ENCODE measurements around the gene GNAI2.

GNAI2 gene

GRCh38 chr3:50235716-50236483 is at the start of gene GNAI2:
GNAI2 (plus strand) TSS chr3:50236204; CDS start chr3:50236336, 132 bp downstream.
- peak; percentile 100 for FAIRE-seq
- peak; percentile 94 for DNase-seq (ENCODE audit: extremely low spot score, insufficient read length, low read depth)

GRCh38 chr3:50187750-50188149 is 48.3 kb upstream of the GNAI2 start:
- FAIRE-seq (no peak), DNase-seq (ENCODE audit: extremely low spot score, insufficient read length, low read depth) (no peak)

GRCh38 chr3:50189274-50189673 is 46.7 kb upstream of the GNAI2 start:
- FAIRE-seq (peak; percentile 61), DNase-seq (ENCODE audit: extremely low spot score, insufficient read length, low read depth) (no peak)

GRCh38 chr3:50189989-50190388 is 46.0 kb upstream of the GNAI2 start:
- no peak for DNase-seq (ENCODE audit: extremely low spot score, insufficient read length, low read depth)
- no peak for FAIRE-seq

- DNase-seq (ENCODE audit: extremely low spot score, insufficient read length, low read depth): no peak
- FAIRE-seq: no peak
Measured at GRCh38 chr3:50190936-50191660, 44.9 kb upstream of the GNAI2 start, which contains the start of gene GNAT1. GNAT1 (plus strand) TSS chr3:50191610; CDS start chr3:50191726, 116 bp downstream.

- DNase-seq (ENCODE audit: extremely low spot score, insufficient read length, low read depth) (no peak), FAIRE-seq (no peak)
Measured at GRCh38 chr3:50192124-50192523, 43.9 kb upstream of the GNAI2 start.

- DNase-seq (ENCODE audit: extremely low spot score, insufficient read length, low read depth) (peak; percentile 73), FAIRE-seq (peak; percentile 93)
Measured at GRCh38 chr3:50192689-50193141, 43.3 kb upstream of the GNAI2 start.

- no peak for FAIRE-seq
- no peak for DNase-seq (ENCODE audit: extremely low spot score, insufficient read length, low read depth)
Measured at GRCh38 chr3:50193286-50193685, 42.7 kb upstream of the GNAI2 start.

- FAIRE-seq (no peak), DNase-seq (ENCODE audit: extremely low spot score, insufficient read length, low read depth) (no peak)
Measured at GRCh38 chr3:50193746-50194127, 42.3 kb upstream of the GNAI2 start.

- FAIRE-seq (peak; percentile 65), DNase-seq (ENCODE audit: extremely low spot score, insufficient read length, low read depth) (peak; percentile 57)
Measured at GRCh38 chr3:50194128-50194902, 41.7 kb upstream of the GNAI2 start.

- DNase-seq (ENCODE audit: extremely low spot score, insufficient read length, low read depth) (peak; percentile 38), FAIRE-seq (no peak)
Measured at GRCh38 chr3:50194903-50195500, 41.0 kb upstream of the GNAI2 start.

- FAIRE-seq: no peak
- DNase-seq (ENCODE audit: extremely low spot score, insufficient read length, low read depth): no peak
Measured at GRCh38 chr3:50195501-50196252, 40.3 kb upstream of the GNAI2 start.

- no peak for FAIRE-seq
- no peak for DNase-seq (ENCODE audit: extremely low spot score, insufficient read length, low read depth)
Measured at GRCh38 chr3:50196253-50196801, 39.7 kb upstream of the GNAI2 start.

GRCh38 chr3:50201573-50202315 is 34.3 kb upstream of the GNAI2 start:
- FAIRE-seq (no peak), DNase-seq (ENCODE audit: extremely low spot score, insufficient read length, low read depth) (no peak)

GRCh38 chr3:50202353-50203112 is 33.5 kb upstream of the GNAI2 start:
- DNase-seq (ENCODE audit: extremely low spot score, insufficient read length, low read depth) (no peak), FAIRE-seq (no peak)

GRCh38 chr3:50203113-50203808 is 32.7 kb upstream of the GNAI2 start:
- no peak for DNase-seq (ENCODE audit: extremely low spot score, insufficient read length, low read depth)
- no peak for FAIRE-seq
